Right lobe of liver (tissue), 4 donors: Measurements from ENCODE around the gene TTC7B.

ENCODE experiments used
- POLR2A ChIP-seq: fragments of 450-650 bp; IDR thresholded peaks from one replicate; pipeline ENCODE4 v1.6.1; 2017; ENCODE audit warnings: antibody characterized with exemption, mild to moderate bottlenecking
- TF ChIP-seq, protein P1 (sequence below), 4 donors: fragments of 200-600 bp in 3 of 4; fragments of 450-650 bp in 1 of 4; IDR thresholded peaks; one replicate each; pipeline versions ENCODE4 v1.5.1 to v1.8.0; 2016 to 2022; ENCODE audit warnings: antibody characterized with exemption in 4 of 4, mild to moderate bottlenecking in 2 of 4
- donor health status: DM: no; HTN: no; CAD: no.
- donor health status: DM: no; HTN: no; CAD: no.
- donor health status: DM: no; HTN: yes; CAD: no.

GRCh38 chr14:90552465-90553297, 263.5 kb downstream of the TTC7B start:
- TF ChIP-seq, protein P1, sequence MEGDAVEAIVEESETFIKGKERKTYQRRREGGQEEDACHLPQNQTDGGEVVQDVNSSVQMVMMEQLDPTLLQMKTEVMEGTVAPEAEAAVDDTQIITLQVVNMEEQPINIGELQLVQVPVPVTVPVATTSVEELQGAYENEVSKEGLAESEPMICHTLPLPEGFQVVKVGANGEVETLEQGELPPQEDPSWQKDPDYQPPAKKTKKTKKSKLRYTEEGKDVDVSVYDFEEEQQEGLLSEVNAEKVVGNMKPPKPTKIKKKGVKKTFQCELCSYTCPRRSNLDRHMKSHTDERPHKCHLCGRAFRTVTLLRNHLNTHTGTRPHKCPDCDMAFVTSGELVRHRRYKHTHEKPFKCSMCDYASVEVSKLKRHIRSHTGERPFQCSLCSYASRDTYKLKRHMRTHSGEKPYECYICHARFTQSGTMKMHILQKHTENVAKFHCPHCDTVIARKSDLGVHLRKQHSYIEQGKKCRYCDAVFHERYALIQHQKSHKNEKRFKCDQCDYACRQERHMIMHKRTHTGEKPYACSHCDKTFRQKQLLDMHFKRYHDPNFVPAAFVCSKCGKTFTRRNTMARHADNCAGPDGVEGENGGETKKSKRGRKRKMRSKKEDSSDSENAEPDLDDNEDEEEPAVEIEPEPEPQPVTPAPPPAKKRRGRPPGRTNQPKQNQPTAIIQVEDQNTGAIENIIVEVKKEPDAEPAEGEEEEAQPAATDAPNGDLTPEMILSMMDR (IDR thresholded peaks at IDR 0.05), result no peak
- TF ChIP-seq POLR2A, result no peak
